Activated naive CD4-positive, alpha-beta T cell treated with anti-CD3 and anti-CD28 coated beads, Interleukin-2, amount 50 U/mL, for 16 hours (primary cell): ENCODE data around the gene CST7.

Source experiments
- DNase-seq: peaks from one replicate; pipeline ENCODE4 v3.0.0-alpha.2; 2020

Gene CST7

DNA sequence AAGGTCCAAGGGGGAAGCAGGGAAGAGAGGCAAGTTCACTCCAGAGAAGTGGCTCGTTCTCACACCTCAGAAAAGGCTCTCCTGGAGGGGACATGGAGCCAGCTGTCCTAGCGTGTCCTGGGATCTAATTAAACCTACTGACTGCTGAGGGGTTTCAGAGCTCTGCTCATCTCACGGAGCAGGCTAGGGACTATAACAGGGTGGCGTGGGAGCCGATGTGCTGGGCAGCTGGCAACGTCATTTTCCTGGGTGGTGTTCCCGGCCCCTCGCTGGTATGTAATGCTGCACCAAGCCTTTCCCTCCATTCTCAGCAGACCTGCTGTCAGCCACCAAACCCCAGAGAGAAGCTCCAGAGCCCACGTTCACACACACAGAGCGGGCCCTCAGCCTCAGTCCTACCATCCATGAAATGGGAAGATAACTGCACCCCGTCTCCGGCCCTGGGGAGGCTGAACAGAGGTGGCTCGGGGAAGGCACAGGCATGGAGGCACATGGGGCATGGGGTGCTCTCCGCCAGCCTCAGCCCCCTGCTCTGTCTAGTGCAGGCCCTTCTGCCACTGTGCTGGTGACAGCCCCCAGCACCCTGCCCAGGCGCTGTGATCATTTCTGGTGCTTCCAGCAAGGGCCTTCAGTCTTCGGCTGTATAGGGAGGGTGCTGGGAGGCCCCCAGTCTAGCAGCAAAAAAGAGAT is 1.9 kb downstream of the CST7 start:
- no peak for DNase-seq

DNA sequence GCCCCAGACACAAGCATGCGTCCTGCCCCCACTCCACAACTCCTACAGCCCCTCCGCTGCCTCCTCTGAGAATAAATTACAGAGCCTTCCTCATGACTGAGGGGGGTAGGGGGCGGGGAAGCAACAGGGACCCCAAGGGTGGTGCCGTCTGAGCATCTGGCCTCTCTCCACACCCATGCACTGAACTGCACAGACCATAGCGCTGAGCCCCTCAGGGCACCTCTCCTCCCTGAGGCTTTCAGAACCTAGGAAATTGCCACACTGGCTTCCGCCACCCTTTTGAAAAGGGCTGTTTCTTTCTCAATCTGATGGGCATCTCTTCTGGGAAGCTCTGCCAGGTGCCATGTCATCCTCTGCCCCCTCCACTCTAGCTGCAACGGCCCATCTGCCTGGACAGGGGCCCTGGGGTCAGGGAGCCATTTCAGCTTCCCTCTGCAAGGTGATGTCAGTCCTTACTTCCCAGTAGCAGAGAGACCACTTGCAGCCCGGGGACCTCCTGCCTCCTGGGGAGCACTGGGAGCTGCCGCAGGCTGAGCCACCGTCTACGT is 2.5 kb downstream of the CST7 start:
- no peak for DNase-seq

DNA sequence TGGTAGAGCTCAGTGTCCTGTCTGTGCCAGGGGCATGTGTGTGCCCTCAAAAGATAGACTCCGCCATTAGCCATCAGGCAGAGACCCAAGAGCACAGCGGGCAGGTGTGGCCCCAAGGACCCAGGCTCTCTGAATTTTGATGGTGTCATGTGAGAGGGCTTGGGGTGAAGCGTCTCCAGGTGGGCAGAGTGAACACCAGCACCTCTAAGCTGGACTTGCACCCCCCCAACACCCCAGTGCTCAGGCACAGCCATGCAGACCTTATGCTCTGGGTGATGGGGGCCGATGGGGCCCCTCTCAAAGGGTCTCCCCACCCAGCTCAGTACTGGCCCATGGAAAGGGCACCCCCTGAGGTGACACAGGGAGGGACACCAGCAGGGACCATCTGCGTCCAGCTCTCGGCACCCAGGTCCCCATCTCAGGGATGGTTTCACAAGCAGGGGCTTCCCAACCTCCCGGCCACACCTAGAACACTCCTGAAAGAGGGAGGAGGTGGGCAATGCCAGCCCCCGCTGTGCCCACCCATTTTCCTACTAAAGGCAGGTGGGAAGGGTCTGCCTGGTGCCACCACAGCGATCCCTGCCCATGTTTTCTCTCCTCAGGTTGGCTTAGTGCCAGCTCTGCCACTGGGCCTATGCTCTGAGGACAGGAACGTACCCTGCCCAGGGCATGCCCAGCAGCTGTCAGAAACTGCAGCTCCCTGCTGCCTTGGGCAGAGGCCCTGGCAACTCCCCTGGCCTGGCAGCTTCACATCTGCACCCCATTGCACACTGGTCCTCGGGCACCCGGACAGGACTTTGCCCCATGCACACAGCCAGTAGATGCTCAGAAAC is 3.5 kb downstream of the CST7 start:
- no peak for DNase-seq

DNA sequence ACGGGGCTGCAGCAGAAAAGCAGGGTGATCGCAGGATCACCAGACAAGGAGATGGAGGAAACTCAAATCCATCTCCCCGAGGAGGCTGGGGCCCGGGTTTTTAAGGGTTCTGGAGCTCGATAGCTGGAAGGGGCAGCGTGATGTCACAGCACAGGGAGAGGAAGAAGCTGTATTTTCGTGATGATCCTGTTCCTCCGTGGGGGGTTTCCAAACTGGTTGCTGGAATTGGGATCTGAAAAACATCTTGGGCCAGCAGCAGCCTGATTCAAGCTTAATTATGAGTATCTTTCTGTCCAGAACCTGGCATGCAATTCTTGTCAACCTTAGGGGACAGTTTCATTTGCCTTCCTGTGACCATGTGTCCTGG is 4.1 kb downstream of the CST7 start:
- no peak for DNase-seq

DNA sequence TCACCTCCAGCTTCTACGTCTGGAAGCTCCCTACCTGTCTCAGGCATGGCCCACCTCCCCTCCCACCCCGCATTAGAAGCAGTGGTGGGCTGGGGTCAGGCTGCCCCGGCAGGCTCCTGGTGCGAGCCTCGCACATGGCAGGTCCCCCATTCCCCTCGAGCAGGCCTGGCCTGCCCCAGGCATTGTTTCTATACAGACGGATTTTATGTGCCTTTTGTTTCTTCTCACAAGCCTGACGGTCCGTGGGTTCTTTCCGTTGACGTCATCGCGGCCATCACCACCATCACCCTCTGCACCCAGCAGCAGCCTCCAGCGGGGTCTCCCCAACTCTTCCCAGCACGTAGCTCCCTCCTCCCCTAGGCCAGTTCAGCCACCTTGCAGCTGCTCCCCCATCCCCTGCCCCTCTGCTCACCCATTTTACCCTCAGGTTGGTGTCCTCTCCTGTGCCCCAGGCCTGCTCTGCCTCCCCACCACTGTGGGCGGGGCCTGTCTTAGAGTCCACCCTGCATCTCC is 4.6 kb downstream of the CST7 start:
- DNase-seq = no peak

DNA sequence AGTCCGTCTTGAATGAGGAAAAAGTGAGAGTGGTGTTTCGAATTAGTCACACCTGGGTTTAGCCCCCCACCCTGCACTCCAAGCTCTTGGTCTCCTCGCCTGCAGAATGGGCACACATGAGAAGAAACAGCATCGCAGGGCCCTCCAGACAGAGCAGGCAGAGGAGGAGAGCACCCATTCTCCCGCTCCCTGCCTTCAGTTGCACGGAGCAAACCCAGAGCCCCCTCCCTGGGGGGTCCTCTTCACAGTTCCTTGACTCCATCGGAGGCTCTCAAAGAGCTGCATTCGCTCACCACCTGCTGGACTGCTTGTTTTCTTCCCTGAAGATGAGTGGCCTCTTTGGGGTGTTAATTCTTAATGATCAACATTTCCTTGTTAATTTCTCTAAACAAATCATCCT is 5.1 kb downstream of the CST7 start:
- no peak for DNase-seq

DNA sequence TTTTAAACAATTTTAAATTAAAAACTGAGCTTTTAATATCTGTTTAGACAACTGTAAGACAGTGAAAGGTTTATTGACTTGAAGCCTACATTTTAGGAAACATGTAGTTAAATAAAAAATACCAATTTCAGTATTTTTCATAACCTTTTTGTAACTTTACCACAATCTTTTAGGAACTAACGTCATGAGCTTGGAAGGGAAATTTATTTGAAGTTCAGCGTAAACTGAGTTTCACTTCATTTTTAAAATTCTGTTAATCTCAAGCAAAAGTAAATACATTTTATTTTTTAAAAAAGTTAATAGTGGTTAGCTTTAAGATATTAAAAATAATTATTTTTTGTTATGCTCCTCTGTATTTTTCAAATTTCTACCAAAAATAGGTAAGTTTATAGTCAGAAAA is 5.5 kb downstream of the CST7 start:
- DNase-seq = no peak

DNA sequence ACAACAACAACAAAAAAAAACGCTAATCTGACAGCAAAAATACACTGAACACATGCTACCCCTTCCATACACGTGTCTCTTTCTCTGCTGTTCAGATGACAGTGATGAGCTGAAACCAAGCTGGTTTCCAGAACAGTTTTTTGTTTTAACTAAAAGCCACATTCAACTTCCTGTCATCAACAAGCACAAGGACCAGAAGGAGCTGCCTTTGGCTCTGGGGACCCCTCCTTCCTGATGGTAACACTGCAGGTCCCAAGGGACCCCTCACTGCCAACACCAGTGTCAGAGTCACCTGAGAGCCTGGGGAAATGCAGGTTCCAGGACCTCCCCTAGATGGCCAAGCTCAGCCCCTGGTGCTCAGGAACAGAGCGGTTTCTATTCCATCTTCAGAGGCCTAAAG is 6.0 kb downstream of the CST7 start:
- no peak for DNase-seq

DNA sequence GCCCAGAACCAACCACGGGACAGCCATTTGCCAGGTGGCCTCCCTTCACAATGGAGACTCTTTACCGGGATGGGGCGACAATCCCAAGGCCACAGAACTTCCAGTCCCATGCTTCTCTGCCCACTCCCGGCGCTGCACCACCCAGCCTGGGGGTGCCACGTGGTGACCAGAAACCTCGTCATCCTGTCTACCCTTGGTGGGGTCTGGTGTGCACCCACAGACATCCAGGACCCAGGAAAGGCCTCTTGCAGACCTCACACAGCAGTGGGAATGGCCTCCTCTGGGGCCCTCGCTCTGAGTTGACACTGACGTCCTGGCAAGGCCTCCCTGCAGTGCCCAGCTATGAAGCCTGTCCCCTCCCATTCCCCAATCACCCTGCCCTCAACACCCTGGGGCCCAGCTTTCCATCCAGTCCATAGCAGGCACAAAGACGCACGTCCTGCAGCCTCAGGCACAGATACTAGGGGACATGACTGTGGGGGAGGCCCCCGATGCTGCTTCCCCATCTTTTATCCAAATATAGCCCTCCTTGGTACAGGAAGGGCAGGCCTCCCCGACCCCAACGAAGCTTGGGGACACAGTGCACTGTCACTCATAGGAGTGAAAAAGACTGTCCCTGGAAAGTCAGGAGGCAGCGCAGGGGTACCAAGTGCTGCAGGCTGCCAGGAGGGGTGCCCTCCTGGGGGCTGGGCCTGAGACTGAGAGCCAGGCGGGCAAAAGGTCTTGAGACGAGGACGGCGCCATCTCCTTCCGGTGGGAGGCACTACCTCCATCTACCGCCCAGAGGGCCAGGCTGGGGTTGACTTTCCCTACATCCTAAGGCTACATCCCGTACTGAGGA is 7.2 kb downstream of the CST7 start:
- DNase-seq = no peak

DNA sequence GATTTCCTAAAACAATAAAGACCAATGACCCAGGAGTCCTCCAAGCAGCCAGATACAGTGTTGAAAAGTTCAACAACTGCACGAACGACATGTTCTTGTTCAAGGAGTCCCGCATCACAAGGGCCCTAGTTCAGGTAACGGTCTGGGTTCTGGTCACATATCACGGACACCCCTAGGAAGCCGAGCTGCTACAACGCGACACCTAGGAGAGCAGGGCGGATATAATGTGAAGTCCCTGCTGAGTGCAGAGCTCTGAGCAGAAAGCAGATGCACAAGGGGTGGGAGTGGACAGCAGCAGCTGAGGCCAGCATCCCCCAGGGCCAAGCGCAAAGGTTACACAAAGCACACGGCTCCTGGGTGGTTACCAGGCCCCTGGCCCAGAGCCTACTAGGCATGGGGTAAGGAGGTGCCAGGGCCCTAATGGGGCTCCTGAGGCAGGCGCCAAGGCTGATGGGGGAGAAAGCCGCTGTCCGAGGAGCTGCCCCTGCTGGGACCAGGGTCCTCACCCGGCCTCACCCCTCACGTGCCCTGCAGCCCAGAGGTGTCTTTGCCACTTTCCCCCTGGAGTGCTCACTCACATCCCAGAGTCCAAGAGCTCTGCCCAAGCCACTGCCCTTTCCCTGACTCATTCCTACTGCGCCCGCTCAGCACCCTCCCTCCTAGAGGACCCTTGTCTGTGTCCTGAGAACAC is 8.4 kb downstream of the CST7 start:
- DNase-seq = no peak

DNA sequence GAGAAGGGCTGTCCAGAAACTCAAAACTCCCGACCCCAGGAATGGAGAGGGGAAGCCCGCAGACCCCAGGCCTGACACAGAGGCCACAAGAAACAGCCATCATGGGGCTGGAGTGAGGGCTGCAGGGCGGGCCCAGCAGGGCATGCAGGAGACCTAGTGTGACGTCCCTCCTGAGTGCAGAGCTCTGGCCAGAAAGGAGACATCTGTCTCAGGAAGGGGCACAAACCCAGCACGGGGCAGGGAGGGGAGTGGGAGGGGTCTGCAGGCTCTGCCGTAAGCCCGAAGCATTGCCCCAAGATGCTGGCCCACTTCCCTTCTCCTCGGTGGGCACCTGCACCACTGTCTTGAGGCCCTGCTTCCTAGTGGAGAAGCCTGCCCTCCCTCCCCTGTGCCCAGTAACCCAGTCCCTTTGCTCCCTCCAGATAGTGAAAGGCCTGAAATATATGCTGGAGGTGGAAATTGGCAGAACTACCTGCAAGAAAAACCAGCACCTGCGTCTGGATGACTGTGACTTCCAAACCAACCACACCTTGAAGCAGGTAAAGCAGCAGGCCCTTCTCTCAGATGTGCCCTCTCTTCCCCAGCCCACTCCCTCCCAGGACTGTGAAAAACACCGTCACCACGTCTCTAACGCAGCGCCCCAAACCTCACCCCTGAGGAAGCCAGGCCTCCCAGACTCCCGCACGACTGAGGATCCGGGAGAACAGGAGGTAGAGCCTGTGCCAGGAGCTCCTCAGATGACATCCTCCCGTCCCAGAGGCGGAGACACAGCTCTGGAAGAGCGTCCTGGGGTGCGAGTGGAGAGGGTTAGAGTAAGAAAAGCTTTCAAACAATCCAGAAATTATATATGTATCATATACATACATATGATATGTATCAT is 9.7 kb downstream of the CST7 start:
- DNase-seq = no peak

DNA sequence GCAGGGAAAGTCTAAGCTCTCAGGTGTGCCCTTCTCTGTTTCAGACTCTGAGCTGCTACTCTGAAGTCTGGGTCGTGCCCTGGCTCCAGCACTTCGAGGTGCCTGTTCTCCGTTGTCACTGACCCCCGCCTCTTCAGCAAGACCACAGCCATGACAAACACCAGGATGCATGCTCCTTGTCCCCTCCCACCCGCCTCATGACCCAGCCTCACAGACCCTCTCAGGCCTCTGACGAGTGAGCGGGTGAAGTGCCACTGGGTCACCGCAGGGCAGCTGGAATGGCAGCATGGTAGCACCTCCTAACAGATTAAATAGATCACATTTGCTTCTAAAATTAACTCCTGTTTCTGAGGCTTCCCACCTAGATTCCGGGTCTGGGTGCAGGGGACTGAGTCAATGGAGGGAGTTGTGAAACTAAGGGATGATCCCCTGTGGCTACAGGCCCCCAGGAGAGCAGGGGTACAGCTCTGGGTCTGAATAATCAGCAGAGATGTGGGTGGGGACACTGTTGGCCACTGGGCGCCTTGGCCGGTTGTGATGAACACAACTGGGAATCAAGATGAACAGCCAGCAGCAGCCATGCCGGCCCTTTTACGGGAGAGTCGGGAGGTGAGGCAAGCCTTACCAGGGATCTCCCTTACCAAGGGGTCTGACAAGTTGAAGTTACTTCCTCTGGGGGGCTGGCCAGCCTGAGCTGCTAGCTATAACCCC is 10.7 kb downstream of the CST7 start:
- DNase-seq = no peak

DNA sequence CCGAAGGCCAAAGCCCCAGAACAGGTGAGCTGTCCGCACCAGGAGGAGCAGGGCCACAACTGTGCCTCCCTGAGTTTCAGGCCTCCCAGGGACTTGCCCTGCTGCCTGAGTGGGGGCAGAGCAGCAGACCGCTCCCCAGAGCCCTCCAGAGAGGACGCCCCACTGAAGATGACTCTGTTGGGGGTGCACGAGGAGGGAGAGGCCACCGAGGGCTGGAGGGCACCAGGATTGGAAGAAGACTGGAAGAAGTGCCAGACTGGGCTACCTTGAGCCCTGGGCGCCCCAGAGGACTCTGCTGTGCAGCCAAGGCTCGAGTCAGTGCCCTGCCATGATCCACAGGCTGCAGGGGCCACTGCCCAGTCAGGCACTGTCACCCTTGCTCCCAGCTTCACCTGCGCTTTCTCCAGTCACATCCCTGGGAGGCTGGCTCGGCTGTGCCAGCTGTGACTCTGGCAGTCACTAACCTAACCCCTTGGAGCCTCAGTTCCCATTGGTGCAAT is 11.3 kb downstream of the CST7 start:
- no peak for DNase-seq

DNA sequence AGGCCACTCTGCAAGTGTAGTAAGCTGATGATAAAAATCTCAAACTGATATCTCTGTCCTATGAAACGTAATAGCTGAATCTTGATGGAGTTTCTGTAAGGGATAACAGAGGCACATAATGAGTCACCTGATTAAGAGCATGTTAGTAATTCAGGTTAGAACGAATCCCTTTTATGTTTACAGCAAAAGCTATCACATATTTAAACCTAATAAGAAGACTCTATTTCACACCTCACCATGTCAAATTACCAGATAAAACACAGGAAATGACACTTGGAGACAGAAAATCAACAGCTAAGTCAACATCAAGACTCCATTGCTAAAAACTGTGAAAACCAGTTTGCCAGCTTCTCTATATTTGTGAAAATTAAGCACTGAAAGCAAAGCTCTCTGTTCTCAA is 11.8 kb downstream of the CST7 start:
- no peak for DNase-seq

DNA sequence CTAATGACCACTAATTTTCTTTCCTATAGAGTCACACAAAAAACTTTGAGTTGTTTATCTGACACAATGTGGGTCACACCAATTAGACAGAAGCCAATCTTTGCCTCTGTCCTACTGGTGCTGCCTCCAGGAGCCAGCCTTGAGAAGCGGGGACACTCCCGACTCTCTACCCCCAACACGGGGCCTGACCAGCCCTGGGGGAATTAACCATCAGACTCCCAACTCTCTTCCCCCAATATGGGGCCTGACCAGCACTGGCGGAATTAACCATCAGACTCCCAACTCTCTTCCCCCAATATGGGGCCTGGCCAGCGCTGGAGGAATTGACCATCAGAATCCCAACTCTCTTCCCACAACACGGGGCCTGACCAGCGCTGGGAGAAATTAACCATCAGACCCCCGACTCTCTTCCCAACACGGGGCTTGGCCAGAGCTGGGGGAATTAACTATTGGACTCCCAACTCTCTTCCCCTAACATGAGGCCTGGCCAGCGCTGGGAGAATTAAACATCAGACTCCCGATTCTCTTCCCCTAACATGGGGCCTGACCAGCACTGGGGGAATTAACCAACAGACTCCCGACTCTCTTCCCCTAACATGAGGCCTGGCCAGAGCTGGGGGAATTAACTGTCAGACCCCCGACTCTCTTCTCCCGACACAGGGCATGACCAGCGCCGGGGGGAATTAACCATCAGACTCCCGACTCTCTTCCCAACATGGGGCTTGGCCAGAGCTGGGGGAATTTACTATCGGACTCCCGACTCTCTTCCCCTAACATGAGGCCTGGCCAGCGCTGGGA is 12.5 kb downstream of the CST7 start:
- DNase-seq = no peak

DNA sequence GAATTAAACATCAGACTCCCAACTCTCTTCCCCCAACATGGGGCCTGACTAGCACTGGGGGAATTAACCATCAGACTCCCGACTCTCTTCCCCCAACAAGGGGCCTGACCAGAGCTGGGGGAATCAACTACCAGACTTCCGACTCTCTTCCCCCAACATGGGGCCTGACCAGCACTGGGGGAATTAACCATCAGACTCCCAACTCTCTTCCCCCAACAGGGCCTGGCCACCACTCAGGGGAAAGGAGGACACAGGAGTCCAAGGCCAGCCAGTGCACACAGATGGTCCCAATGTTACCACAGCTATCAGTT is 13.1 kb downstream of the CST7 start:
- DNase-seq = no peak

DNA sequence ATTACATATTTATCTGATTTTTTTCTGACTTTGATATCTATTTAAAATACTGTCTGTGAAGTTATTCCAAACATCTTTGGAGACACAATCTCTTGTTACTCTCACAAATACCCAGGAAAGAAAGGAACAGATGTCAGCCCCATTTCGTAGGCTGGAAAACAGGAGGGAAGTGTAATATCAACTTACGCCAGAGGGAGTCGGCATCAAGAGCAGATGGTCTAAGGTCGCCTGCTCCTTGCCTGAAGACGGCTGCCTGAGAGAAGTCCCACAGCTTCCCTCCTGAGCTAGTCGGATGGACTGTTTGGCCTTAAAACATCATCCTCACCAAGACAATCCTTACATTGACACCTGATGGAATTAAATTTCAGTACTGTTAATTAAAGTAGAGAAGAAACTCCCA is 13.4 kb downstream of the CST7 start:
- no peak for DNase-seq

DNA sequence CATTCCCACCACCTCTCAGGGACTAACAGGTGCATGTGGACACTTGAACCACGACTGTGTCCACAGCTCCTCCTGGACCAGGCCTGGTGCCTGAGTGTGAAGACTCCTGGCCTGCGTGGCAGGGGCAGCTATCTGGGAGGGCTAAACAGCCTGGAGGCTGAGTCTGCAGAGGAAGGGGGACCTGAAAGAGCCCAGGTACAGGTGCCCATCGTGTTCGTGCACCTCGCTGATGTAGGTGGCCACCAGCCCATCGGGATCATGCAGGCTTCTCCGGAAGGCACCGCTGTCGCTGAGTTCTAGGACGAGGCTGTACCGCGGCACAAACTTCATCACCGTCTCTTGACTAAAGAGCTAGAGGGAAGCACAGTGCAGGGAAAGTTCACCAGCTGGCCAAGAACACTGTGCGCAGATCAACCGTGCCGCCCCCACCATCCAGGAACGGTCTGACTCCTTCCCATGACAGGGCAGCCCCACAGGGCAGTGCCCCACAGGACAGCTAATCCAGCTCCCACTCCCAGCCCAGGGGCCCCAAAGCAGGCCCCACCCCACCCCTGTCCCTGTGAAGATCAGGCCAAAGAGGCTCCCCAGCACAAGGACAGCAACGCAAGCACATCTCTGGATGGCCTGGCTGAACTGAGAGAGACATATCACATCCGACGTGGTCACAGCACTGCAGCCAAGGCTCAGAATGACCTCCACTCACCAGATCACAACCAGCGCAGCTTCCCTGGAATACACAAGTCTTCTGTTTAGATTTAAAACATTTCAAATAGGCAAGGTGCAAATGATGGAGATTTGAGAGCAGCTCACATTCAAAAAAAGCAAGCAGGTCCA is 14.8 kb downstream of the CST7 start:
- no peak for DNase-seq

DNA sequence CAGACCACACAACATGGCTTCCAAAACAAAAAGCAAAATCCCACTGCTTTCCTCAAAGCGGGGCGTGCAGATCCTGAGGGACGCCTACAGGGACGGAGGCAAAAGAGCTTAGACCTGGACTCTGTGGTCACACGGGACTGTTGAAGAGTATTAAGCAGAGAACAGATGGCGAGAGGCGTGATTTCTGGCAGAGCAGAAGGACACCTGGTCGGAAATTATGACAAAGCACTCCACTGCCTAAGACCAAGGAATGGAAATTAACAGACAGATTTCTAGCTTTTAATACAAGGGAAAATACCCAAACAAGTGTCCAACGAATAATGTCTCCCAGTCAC is 15.4 kb downstream of the CST7 start:
- no peak for DNase-seq
